Transverse colon (tissue), 4 donors: ENCODE measurements around the gene HNRNPF.

ENCODE experiments used
- CTCF ChIP-seq, 5 experiments: fragments of 200-600 bp in 3 of 5; fragments of 450-650 bp in 2 of 5; sonication (generic) in 3 of 5; IDR thresholded peaks; 1 replicate in 2 of 5; 2 replicates in 3 of 5; pipeline ENCODE4 v1.5.1; 2016 to 2017; ENCODE audit warnings: antibody characterized with exemption in 5 of 5, inconsistent platforms in 3 of 5, mild to moderate bottlenecking in 2 of 5, moderate library complexity in 1 of 5
- EP300 ChIP-seq: sonication (generic); formaldehyde crosslinking; IDR thresholded peaks from one replicate; pipeline ENCODE4 v1.6.1; 2017; ENCODE audit warnings: antibody characterized with exemption, low read depth
- POLR2A ChIP-seq: fragments of 450-650 bp; IDR thresholded peaks from one replicate; pipeline ENCODE4 v1.6.1; 2016; ENCODE audit warnings: antibody characterized with exemption, mild to moderate bottlenecking, moderate library complexity
- POLR2AphosphoS5 ChIP-seq, 3 donors: sonication (generic); formaldehyde crosslinking; IDR thresholded peaks; one replicate each; pipeline ENCODE4 v1.6.1; 2016; ENCODE audit warnings: antibody characterized with exemption in 3 of 3

GRCh38 chr10:43408331-43408709 lies 666 bp downstream of the HNRNPF start:
- TF ChIP-seq POLR2A (no peak), POLR2AphosphoS5 (IDR thresholded peaks at IDR 0.05) (no peak), CTCF (IDR thresholded peaks at IDR 0.05) (peak in 1 of 5 experiments; percentile 12), EP300 (no peak)
